IMR-90 (cell line): ENCODE data around the gene TAF4. TPM values are rescaled to one million over a fixed set of nuclear protein-coding genes. Genes with fewer than 3 reads are reported as not detected.

Source experiments
- ATAC-seq: fragments of 200-7000 bp; cut with Tn5 transposase; 2 replicates; pipeline ENCODE4 v1.9.1; 2020; ENCODE audit warnings: low read depth, mild to moderate bottlenecking, moderate library complexity
- BruUV-seq: library from RNA; stranded (reverse); fragments of 400-500 nt; replicated peaks from 2 replicates; lab custom pipeline; 2021; lab: Mats Ljungman, UMichigan
- CTCF ChIA-PET: fragments of 300-600 bp; formaldehyde crosslinking; extraction: SDS; loops from one replicate; lab custom pipeline; 2021; ENCODE audit warnings: antibody characterized with exemption; lab: Yijun Ruan, JAX
- POLR2A ChIA-PET: fragments of 300-600 bp; sonication (Branson Sonifier 250); formaldehyde crosslinking; loops from one replicate; lab custom pipeline; 2022; ENCODE audit warnings: antibody characterized with exemption; ENCODE audit not compliant: unreplicated experiment; lab: Charles Lee
- DNase-seq: peaks from one replicate; pipeline ENCODE4 v3.0.0; 2013
- H2AFZ ChIP-seq: replicated peaks from 2 replicates; pipeline ENCODE3; 2013; ENCODE audit warnings: low read length, mild to moderate bottlenecking; ENCODE audit not compliant: poor library complexity
- H2AK5ac ChIP-seq: 2 replicates; pipeline ENCODE4 v1.6.1; 2013; ENCODE audit warnings: low read depth, low read length, inconsistent platforms
- H2AK9ac ChIP-seq: replicated peaks from 2 replicates; pipeline ENCODE3; 2013; ENCODE audit warnings: mild to moderate bottlenecking, low read depth, low read length, moderate library complexity; ENCODE audit not compliant: poor library complexity
- H2BK120ac ChIP-seq: 2 replicates; pipeline ENCODE4 v1.6.1; 2013; ENCODE audit warnings: low read depth, low read length, inconsistent platforms
- H2BK15ac ChIP-seq: 3 replicates; pipeline ENCODE4 v1.6.1; 2013; ENCODE audit warnings: low read depth, low read length, inconsistent platforms
- H2BK20ac ChIP-seq: 2 replicates; pipeline ENCODE4 v1.6.1; 2013; ENCODE audit warnings: low read depth, mild to moderate bottlenecking, inconsistent platforms, low read length, moderate library complexity
- H2BK5ac ChIP-seq: 2 replicates; pipeline ENCODE4 v1.6.1; 2013; ENCODE audit warnings: mild to moderate bottlenecking, low read depth, low read length, inconsistent platforms; ENCODE audit not compliant: poor library complexity, severe bottlenecking
- H3K14ac ChIP-seq: replicated peaks from 2 replicates; pipeline ENCODE4 v1.6.1; 2013; ENCODE audit warnings: low read depth, low read length, inconsistent platforms
- H3K18ac ChIP-seq: 2 replicates; pipeline ENCODE4 v1.6.1; 2013; ENCODE audit warnings: low read depth, low read length, control low read depth
- H3K23ac ChIP-seq: 2 replicates; pipeline ENCODE4 v1.6.1; 2013; ENCODE audit warnings: low read depth, low read length, inconsistent platforms
- H3K27ac ChIP-seq: 2 replicates; pipeline ENCODE4 v1.5.1; 2013; ENCODE audit warnings: mild to moderate bottlenecking, control low read depth, low read length; ENCODE audit not compliant: insufficient read depth
- H3K27me3 ChIP-seq: 2 replicates; pipeline ENCODE4 v1.6.1; 2013; ENCODE audit warnings: low read length; ENCODE audit not compliant: control insufficient read depth, insufficient read depth
- H3K36me3 ChIP-seq: 2 replicates; pipeline ENCODE4 v1.6.1; 2013; ENCODE audit warnings: low read length, mixed read lengths; ENCODE audit not compliant: control insufficient read depth, insufficient read depth
- H3K4ac ChIP-seq: 2 replicates; pipeline ENCODE4 v1.6.1; 2013; ENCODE audit warnings: low read depth, low read length, inconsistent platforms
- H3K4me1 ChIP-seq: 2 replicates; pipeline ENCODE4 v1.6.1; 2013; ENCODE audit warnings: low read length, mixed read lengths; ENCODE audit not compliant: control insufficient read depth, insufficient read depth
- H3K4me2 ChIP-seq: 2 replicates; pipeline ENCODE4 v1.6.1; 2013; ENCODE audit warnings: low read depth, mild to moderate bottlenecking, control low read depth, low read length, moderate library complexity
- H3K4me3 ChIP-seq: 2 replicates; pipeline ENCODE4 v1.5.1; 2013; ENCODE audit warnings: low read depth, mild to moderate bottlenecking, control low read depth, low read length, moderate library complexity; ENCODE audit not compliant: insufficient read depth
- H3K56ac ChIP-seq: 2 replicates; pipeline ENCODE4 v1.6.1; 2013; ENCODE audit warnings: low read length, inconsistent platforms; ENCODE audit not compliant: insufficient read depth; ENCODE audit errors: extremely low read depth
- H3K79me1 ChIP-seq, 2 experiments: 2 replicates each; pipeline ENCODE4 v1.6.1; 2013; ENCODE audit warnings: low read length in 2 of 2, inconsistent platforms in 1 of 2, low read depth in 1 of 2
- H3K9ac ChIP-seq: 2 replicates; pipeline ENCODE4 v1.6.1; 2013; ENCODE audit warnings: low read depth, low read length, control low read depth
- H3K9me1 ChIP-seq: 2 replicates; pipeline ENCODE4 v1.6.1; 2013; ENCODE audit warnings: low read length, inconsistent platforms; ENCODE audit not compliant: insufficient read depth
- H3K9me3 ChIP-seq: 2 replicates; pipeline ENCODE4 v1.6.1; 2013; ENCODE audit warnings: low read length; ENCODE audit not compliant: control insufficient read depth, insufficient read depth
- H4K20me1 ChIP-seq: 2 replicates; pipeline ENCODE4 v1.6.1; 2013; ENCODE audit warnings: low read length, inconsistent platforms; ENCODE audit not compliant: insufficient read depth
- H4K5ac ChIP-seq: 2 replicates; pipeline ENCODE4 v1.6.1; 2013; ENCODE audit warnings: mild to moderate bottlenecking, low read depth, low read length, control low read depth
- H4K8ac ChIP-seq, 2 experiments: 2 replicates each; pipeline ENCODE4 v1.6.1; 2013; ENCODE audit warnings: low read depth in 2 of 2, low read length in 2 of 2, control low read depth in 1 of 2, inconsistent platforms in 1 of 2
- H4K91ac ChIP-seq: 2 replicates; pipeline ENCODE4 v1.6.1; 2013; ENCODE audit warnings: low read depth, low read length, inconsistent platforms; ENCODE audit not compliant: insufficient read depth
- BHLHE40 ChIP-seq: fragments of 150-350 bp; IDR thresholded peaks from 2 replicates; pipeline ENCODE4 v1.6.1; 2016; ENCODE audit warnings: mild to moderate bottlenecking, low read depth, low read length
- CEBPB ChIP-seq: IDR thresholded peaks from 2 replicates; pipeline ENCODE4 v1.6.1; 2012; ENCODE audit warnings: low read depth, low read length, improper control_type of control experiment
- CHD1 ChIP-seq: IDR thresholded peaks from 2 replicates; pipeline ENCODE4 v1.6.1; 2012; ENCODE audit warnings: low read depth, low read length, improper control_type of control experiment
- CTCF ChIP-seq: conservative IDR thresholded peaks from 2 replicates; pipeline ENCODE4 v1.5.1; 2012; ENCODE audit warnings: mild to moderate bottlenecking, low read depth, low read length, improper control_type of control experiment
- ELK1 ChIP-seq: fragments of 150-350 bp; IDR thresholded peaks from 2 replicates; pipeline ENCODE4 v1.6.1; 2016; ENCODE audit warnings: low read depth, mild to moderate bottlenecking, low read length, moderate library complexity, borderline replicate concordance
- FOS ChIP-seq: fragments of 150-350 bp; IDR thresholded peaks from 2 replicates; pipeline ENCODE4 v1.6.1; 2016; ENCODE audit warnings: low read depth, low read length
- MAFK ChIP-seq: IDR thresholded peaks from 2 replicates; pipeline ENCODE4 v1.6.1; 2012; ENCODE audit warnings: low read depth, low read length, improper control_type of control experiment
- MAZ ChIP-seq: IDR thresholded peaks from 2 replicates; pipeline ENCODE4 v1.6.1; 2012; ENCODE audit warnings: low read depth, mild to moderate bottlenecking, low read length, improper control_type of control experiment, moderate library complexity, borderline replicate concordance
- MXI1 ChIP-seq: IDR thresholded peaks from 2 replicates; pipeline ENCODE4 v1.6.1; 2012; ENCODE audit warnings: low read depth, mild to moderate bottlenecking, low read length, moderate library complexity, borderline replicate concordance
- NFE2L2 ChIP-seq: fragments of 150-350 bp; IDR thresholded peaks from 2 replicates; pipeline ENCODE4 v1.6.1; 2016; ENCODE audit warnings: low read depth, mild to moderate bottlenecking, low read length
- POLR2A ChIP-seq: IDR thresholded peaks from 2 replicates; pipeline ENCODE4 v1.6.1; 2012; ENCODE audit warnings: mild to moderate bottlenecking, low read depth, low read length
- RAD21 ChIP-seq: IDR thresholded peaks from 2 replicates; pipeline ENCODE4 v1.6.1; 2012; ENCODE audit warnings: low read length, improper control_type of control experiment
- RCOR1 ChIP-seq: IDR thresholded peaks from 2 replicates; pipeline ENCODE4 v1.6.1; 2012; ENCODE audit warnings: mild to moderate bottlenecking, low read length, improper control_type of control experiment; ENCODE audit not compliant: insufficient replicate concordance
- SMC3 ChIP-seq: fragments of 150-350 bp; IDR thresholded peaks from 2 replicates; pipeline ENCODE4 v1.6.1; 2016; ENCODE audit warnings: low read depth, mild to moderate bottlenecking, antibody characterized with exemption, low read length, moderate library complexity
- WGBS, 2 experiments: methylation state at CpG; one replicate each; pipeline versions ENCODE4 v1.1.5 to v1.1.7; 2013; ENCODE audit warnings: missing lambda C conversion rate in 2 of 2; ENCODE audit not compliant: insufficient read length in 1 of 2; ENCODE audit errors: extremely low coverage in 2 of 2; 5-methylcytosine and 5-hydroxymethylcytosine counted together
- dilution Hi-C: fragments of 300-500 bp; cut with HindIII; formaldehyde crosslinking; loops from one replicate; pipeline ENCODE4 v1.14.3; 2018; ENCODE audit warnings: low sequenced_read_pairs; ENCODE audit not compliant: unreplicated experiment
- in situ Hi-C: fragments of 300-500 bp; cut with MboI; formaldehyde crosslinking; loops from 3 replicates; pipeline ENCODE4 v1.14.3; 2019; ENCODE audit warnings: low sequenced_read_pairs, inconsistent platforms, mixed read lengths
- intact Hi-C: fragments of 100-400 bp; cut with micrococcal nuclease; formaldehyde crosslinking; loops from 2 replicates; pipeline ENCODE4 v1.10.0; 2022
- polyA plus RNA-seq, 3 experiments: library from polyadenylated mRNA; depleted of rRNA; stranded (reverse); fragments of >200 nt; gene quantifications; 2 replicates each; pipeline ENCODE4 v1.2.3, GENCODE V29; 2012; ENCODE audit warnings: low replicate concordance in 1 of 3
- total RNA-seq: library from RNA; depleted of rRNA; stranded (reverse); fragments of >200 nt; gene quantifications from 2 replicates; pipeline ENCODE4 v1.2.3, GENCODE V29; 2012
- TF ChIP-seq, protein P1 (sequence below): fragments of 150-350 bp; IDR thresholded peaks from 2 replicates; pipeline ENCODE4 v1.6.1; 2017; ENCODE audit warnings: mild to moderate bottlenecking, antibody characterized with exemption, low read length, low read depth

Gene TAF4
- total and polyA plus RNA-seq, 2 of the 4 experiments (the other 2 are of a cell fraction): 1.4 to 5.1 TPM

DNA sequence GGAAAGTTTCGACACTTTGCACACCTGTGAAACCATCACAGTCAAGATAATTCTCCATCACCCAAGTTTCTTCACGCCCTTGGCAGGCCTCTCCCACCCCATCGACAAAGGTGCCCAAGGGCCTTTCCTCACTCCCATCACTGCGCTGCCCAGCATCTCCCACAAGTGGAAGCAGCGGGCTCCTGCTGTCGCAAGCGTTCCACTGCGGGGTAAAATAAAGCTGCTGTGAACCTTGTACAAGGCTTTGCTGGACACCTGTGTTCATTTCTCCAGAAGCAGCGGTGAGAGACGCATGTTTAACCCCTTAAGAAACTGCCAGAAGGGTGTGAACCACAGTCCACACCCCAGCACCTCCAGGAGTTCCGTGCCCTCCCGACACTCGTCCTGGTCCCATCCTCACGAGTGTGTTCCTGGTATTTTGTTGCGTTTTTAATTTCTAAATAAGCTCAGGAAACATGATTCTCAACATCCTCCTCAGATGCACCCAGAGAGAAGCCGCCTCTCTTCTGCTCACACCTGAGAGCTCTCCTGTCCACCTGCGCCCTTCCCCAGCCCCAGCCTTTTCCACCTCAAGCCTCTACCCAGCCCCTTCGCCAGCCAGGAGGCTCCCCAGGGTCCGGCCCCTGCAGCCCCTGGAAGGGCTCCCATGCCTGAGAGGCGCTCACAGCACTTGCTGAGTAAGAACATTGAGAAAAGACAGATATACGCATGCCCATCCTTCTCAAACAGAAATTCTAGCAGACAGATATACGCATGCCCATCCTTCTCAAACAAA lies 97.5 kb downstream of the TAF4 start:
- CTCF ChIA-PET: no interaction called here
- H2AFZ ChIP-seq: no peak overlapping the region
- no peaks in the 10 kb centered on the region; the same call in 1 of the 2 replicates for H4K20me1 ChIP-seq
- H4K5ac ChIP-seq: no peak overlapping the region
- peaks cover 21% of the 10 kb centered on the region for H3K27me3 ChIP-seq
- H2BK15ac ChIP-seq: no peak overlapping the region
- DNase-seq (no peak), ATAC-seq (no peak)
- peaks cover 11% of the 10 kb centered on the region for H3K36me3 ChIP-seq
- H3K18ac ChIP-seq: no peak overlapping the region
- dilution Hi-C loops (no loop called here), in situ Hi-C loops (no loop called here), intact Hi-C loops (no loop called here)
- H3K4me3 ChIP-seq: no peak overlapping the region
- no peak overlapping the region for H4K91ac ChIP-seq
- no peak overlapping the region for H2BK20ac ChIP-seq
- no peaks in the 10 kb centered on the region for H3K4me1 ChIP-seq
- BruUV-seq: no TSS peak
- no peak overlapping the region for H3K27ac ChIP-seq
- H3K4me2 ChIP-seq: no peak overlapping the region
- no peak overlapping the region for H3K9ac ChIP-seq
- no peak overlapping the region for H2AK9ac ChIP-seq
- H2AK5ac ChIP-seq: no peak overlapping the region
- no peak overlapping the region for H4K8ac ChIP-seq
- no peak overlapping the region for H3K56ac ChIP-seq
- H3K14ac ChIP-seq: no peak overlapping the region
- no peak overlapping the region for H3K23ac ChIP-seq
- 65% methylated on average over 16 of the region's 22 CpGs; no CpG with 5 or more reads in 1 of the 2 experiments for WGBS, 2 experiments
- H3K4ac ChIP-seq: no peak overlapping the region
- no peaks in the 10 kb centered on the region for H3K79me1 ChIP-seq
- POLR2A ChIA-PET: no interaction called here
- no peak overlapping the region for H2BK120ac ChIP-seq
- H3K9me1 ChIP-seq: no peaks in the 10 kb centered on the region
- H3K9me3 ChIP-seq: peaks cover 3% of the 10 kb centered on the region; the same call in 1 of the 2 replicates
- no peak overlapping the region for H2BK5ac ChIP-seq
- TF ChIP-seq CTCF (no peak), CHD1 (no peak), RAD21 (no peak), SMC3 (no peak), NFE2L2 (no peak), CEBPB (no peak), MAFK (no peak), ELK1 (no peak), FOS (no peak), POLR2A (no peak), BHLHE40 (no peak), MAZ (no peak), RCOR1 (no peak), MXI1 (no peak)
- TF ChIP-seq, protein P1, sequence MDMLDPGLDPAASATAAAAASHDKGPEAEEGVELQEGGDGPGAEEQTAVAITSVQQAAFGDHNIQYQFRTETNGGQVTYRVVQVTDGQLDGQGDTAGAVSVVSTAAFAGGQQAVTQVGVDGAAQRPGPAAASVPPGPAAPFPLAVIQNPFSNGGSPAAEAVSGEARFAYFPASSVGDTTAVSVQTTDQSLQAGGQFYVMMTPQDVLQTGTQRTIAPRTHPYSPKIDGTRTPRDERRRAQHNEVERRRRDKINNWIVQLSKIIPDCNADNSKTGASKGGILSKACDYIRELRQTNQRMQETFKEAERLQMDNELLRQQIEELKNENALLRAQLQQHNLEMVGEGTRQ: no peak
